DND-41 (cell line): ENCODE data around the gene TRMT13.

ENCODE experiments used
- ATAC-seq: fragments of 200-7000 bp; cut with Tn5 transposase; 3 replicates; pipeline ENCODE4 v1.9.1; 2021; ENCODE audit warnings: low read depth; ENCODE audit not compliant: insufficient read depth
- DNase-seq: peaks from one replicate; pipeline ENCODE4 v3.0.0-alpha.2; 2020
- H2AFZ ChIP-seq: 2 replicates; pipeline ENCODE4 v1.6.0; 2012; ENCODE audit warnings: low read depth, low read length
- H3K27ac ChIP-seq: 2 replicates; pipeline ENCODE4 v1.5.1; 2012; ENCODE audit warnings: low read length, inconsistent platforms
- H3K27me3 ChIP-seq: fragments of 200-600 bp; sonication (generic); 2 replicates; pipeline ENCODE4 v1.6.0; 2012; ENCODE audit warnings: low read length, mild to moderate bottlenecking, inconsistent platforms; ENCODE audit not compliant: insufficient read depth, poor library complexity
- H3K36me3 ChIP-seq: 2 replicates; pipeline ENCODE4 v1.5.1; 2012; ENCODE audit warnings: low read length, inconsistent platforms; ENCODE audit not compliant: insufficient read depth
- H3K4me1 ChIP-seq: 2 replicates; pipeline ENCODE4 v1.5.1; 2012; ENCODE audit warnings: mild to moderate bottlenecking, low read length; ENCODE audit not compliant: insufficient read depth
- H3K4me2 ChIP-seq: 2 replicates; pipeline ENCODE4 v1.6.0; 2012; ENCODE audit warnings: mild to moderate bottlenecking, moderate library complexity, low read length, inconsistent platforms; ENCODE audit not compliant: insufficient read depth
- H3K4me3 ChIP-seq, 2 experiments: fragments of 200-600 bp in 1 of 2; shearing (Covaris generic) in 1 of 2; 2 replicates each; pipeline ENCODE4 v1.5.1; 2012 to 2016; ENCODE audit warnings: inconsistent platforms in 2 of 2, low read length in 2 of 2, mild to moderate bottlenecking in 2 of 2, low read depth in 1 of 2, moderate library complexity in 1 of 2
- H3K79me2 ChIP-seq: 2 replicates; pipeline ENCODE4 v1.6.0; 2012; ENCODE audit warnings: low read length, inconsistent platforms; ENCODE audit not compliant: insufficient read depth
- H3K9ac ChIP-seq: 2 replicates; pipeline ENCODE4 v1.6.0; 2012; ENCODE audit warnings: low read depth, mild to moderate bottlenecking, inconsistent platforms, low read length, moderate library complexity
- H3K9me3 ChIP-seq: 2 replicates; pipeline ENCODE4 v1.5.1; 2012; ENCODE audit warnings: low read length, moderate library complexity, mild to moderate bottlenecking, inconsistent platforms; ENCODE audit not compliant: insufficient read depth, severe bottlenecking
- H4K20me1 ChIP-seq: 2 replicates; pipeline ENCODE4 v1.6.0; 2012; ENCODE audit warnings: low read length; ENCODE audit not compliant: insufficient read depth
- EZH2 ChIP-seq: IDR thresholded peaks from 3 replicates; pipeline ENCODE4 v1.6.1; 2012; ENCODE audit warnings: borderline replicate concordance, low read depth, mild to moderate bottlenecking, moderate library complexity, low read length, inconsistent platforms; ENCODE audit not compliant: severe bottlenecking
- TF ChIP-seq, protein P1 (sequence below): IDR thresholded peaks from 2 replicates; pipeline ENCODE4 v1.5.1; 2012; ENCODE audit warnings: borderline replicate concordance, low read length, moderate library complexity, mild to moderate bottlenecking; ENCODE audit not compliant: poor library complexity, severe bottlenecking; ENCODE audit errors: extremely low read depth

The TRMT13 gene

GRCh38 chr1:100090471-100090870 lies 42.5 kb upstream of the TRMT13 start:
- H3K79me2 ChIP-seq = no peaks in the 10 kb centered on the region
- H2AFZ ChIP-seq = no peak overlapping the region
- H3K27ac ChIP-seq = no peak overlapping the region
- peaks cover 71% of the 10 kb centered on the region for H3K36me3 ChIP-seq
- no peak overlapping the region for H3K4me2 ChIP-seq
- H3K4me1 ChIP-seq = no peaks in the 10 kb centered on the region
- TF ChIP-seq, protein P1, sequence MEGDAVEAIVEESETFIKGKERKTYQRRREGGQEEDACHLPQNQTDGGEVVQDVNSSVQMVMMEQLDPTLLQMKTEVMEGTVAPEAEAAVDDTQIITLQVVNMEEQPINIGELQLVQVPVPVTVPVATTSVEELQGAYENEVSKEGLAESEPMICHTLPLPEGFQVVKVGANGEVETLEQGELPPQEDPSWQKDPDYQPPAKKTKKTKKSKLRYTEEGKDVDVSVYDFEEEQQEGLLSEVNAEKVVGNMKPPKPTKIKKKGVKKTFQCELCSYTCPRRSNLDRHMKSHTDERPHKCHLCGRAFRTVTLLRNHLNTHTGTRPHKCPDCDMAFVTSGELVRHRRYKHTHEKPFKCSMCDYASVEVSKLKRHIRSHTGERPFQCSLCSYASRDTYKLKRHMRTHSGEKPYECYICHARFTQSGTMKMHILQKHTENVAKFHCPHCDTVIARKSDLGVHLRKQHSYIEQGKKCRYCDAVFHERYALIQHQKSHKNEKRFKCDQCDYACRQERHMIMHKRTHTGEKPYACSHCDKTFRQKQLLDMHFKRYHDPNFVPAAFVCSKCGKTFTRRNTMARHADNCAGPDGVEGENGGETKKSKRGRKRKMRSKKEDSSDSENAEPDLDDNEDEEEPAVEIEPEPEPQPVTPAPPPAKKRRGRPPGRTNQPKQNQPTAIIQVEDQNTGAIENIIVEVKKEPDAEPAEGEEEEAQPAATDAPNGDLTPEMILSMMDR = no peak
- no peak overlapping the region for H3K4me3 ChIP-seq
- no peaks in the 10 kb centered on the region for H3K27me3 ChIP-seq
- no peak overlapping the region for H3K9ac ChIP-seq
- ATAC-seq (no peak), DNase-seq (no peak)
- no peaks in the 10 kb centered on the region for H3K9me3 ChIP-seq
- no peaks in the 10 kb centered on the region; the same call in 1 of the 2 replicates for H4K20me1 ChIP-seq

- peaks cover 88% of the 10 kb centered on the region for H3K36me3 ChIP-seq
- no peak for ATAC-seq
- no peak overlapping the region for H3K4me3 ChIP-seq
- no peak for DNase-seq
- H4K20me1 ChIP-seq = no peaks in the 10 kb centered on the region
- H3K4me2 ChIP-seq = no peak overlapping the region
- H3K27ac ChIP-seq = no peak overlapping the region
- no peak overlapping the region for H2AFZ ChIP-seq
- H3K9me3 ChIP-seq = no peaks in the 10 kb centered on the region
- TF ChIP-seq, protein P1 = no peak
- H3K9ac ChIP-seq = no peak overlapping the region
- H3K4me1 ChIP-seq = no peaks in the 10 kb centered on the region
- no peaks in the 10 kb centered on the region for H3K79me2 ChIP-seq
- H3K27me3 ChIP-seq = no peaks in the 10 kb centered on the region
Measured at GRCh38 chr1:100100202-100100601, 32.8 kb upstream of the TRMT13 start.

GRCh38 chr1:100101564-100101963 lies 31.4 kb upstream of the TRMT13 start:
- no peak overlapping the region for H3K9ac ChIP-seq
- no peaks in the 10 kb centered on the region for H3K4me1 ChIP-seq
- no peaks in the 10 kb centered on the region for H3K9me3 ChIP-seq
- H3K79me2 ChIP-seq = no peaks in the 10 kb centered on the region
- no peaks in the 10 kb centered on the region for H4K20me1 ChIP-seq
- H2AFZ ChIP-seq = no peak overlapping the region
- ATAC-seq (no peak), DNase-seq (no peak)
- H3K4me2 ChIP-seq = no peak overlapping the region
- no peak overlapping the region for H3K4me3 ChIP-seq
- no peaks in the 10 kb centered on the region for H3K27me3 ChIP-seq
- TF ChIP-seq, protein P1 = no peak
- TF ChIP-seq EZH2 = no peak
- no peak overlapping the region for H3K27ac ChIP-seq
- H3K36me3 ChIP-seq = peaks cover 88% of the 10 kb centered on the region

DNA sequence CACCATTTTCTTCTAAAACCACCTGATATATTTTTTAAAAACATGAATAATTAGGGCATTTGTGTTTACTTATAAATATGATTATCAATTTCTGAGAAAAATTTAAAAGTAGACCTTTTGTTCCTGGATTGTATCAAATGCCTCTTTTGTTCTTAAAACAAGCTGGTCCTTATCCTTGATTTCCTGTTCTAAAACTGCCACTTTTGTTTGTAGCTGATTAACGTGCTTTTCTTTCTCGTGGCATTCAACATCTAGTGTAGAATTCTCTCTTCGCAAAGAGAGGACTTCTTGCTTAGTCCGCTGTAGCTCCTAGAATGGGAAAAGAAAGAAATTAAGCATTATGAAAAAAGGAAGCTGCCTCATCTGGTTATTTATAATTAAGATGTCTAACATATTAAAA lies 25.3 kb upstream of the TRMT13 start:
- no peaks in the 10 kb centered on the region for H3K79me2 ChIP-seq
- H3K4me3 ChIP-seq = no peak overlapping the region
- ATAC-seq (no peak), DNase-seq (no peak)
- H3K9ac ChIP-seq = no peak overlapping the region
- peaks cover 72% of the 10 kb centered on the region for H3K36me3 ChIP-seq
- H3K9me3 ChIP-seq = no peaks in the 10 kb centered on the region
- no peak overlapping the region for H3K4me2 ChIP-seq
- no peak for TF ChIP-seq EZH2
- TF ChIP-seq, protein P1 = no peak
- H3K27ac ChIP-seq = no peak overlapping the region
- H2AFZ ChIP-seq = no peak overlapping the region
- no peaks in the 10 kb centered on the region for H3K27me3 ChIP-seq
- H4K20me1 ChIP-seq = no peaks in the 10 kb centered on the region
- no peaks in the 10 kb centered on the region for H3K4me1 ChIP-seq
